SJSA1 (cell line): ENCODE results near the gene CHN2. TPM values are rescaled to one million over a fixed set of nuclear protein-coding genes. Genes with fewer than 3 reads are reported as not detected.

Experiments
- DNase-seq, 2 experiments: peaks; one replicate each; pipeline ENCODE4 v3.0.0-alpha.2; 2015 to 2020; ENCODE audit warnings: low spot score in 2 of 2, low read depth in 1 of 2
- H3K27ac ChIP-seq: fragments of 250-450 bp; sonication (Bioruptor Pico); 2 replicates; pipeline ENCODE4 v1.5.1; 2020; ENCODE audit warnings: mild to moderate bottlenecking, moderate library complexity
- H3K27me3 ChIP-seq: fragments of 250-450 bp; sonication (Bioruptor Pico); replicated peaks from 2 replicates; pipeline ENCODE4 v1.5.1; 2020; ENCODE audit warnings: mild to moderate bottlenecking, moderate library complexity
- H3K36me3 ChIP-seq: fragments of 250-450 bp; sonication (Bioruptor Pico); 2 replicates; pipeline ENCODE4 v1.5.1; 2020; ENCODE audit warnings: mild to moderate bottlenecking
- H3K4me1 ChIP-seq: fragments of 250-450 bp; sonication (Bioruptor Pico); replicated peaks from 2 replicates; pipeline ENCODE4 v1.6.1; 2021; ENCODE audit warnings: mild to moderate bottlenecking
- H3K4me3 ChIP-seq: fragments of 250-450 bp; sonication (Bioruptor Pico); 2 replicates; pipeline ENCODE4 v1.5.1; 2020; ENCODE audit warnings: mild to moderate bottlenecking
- H3K9me3 ChIP-seq: fragments of 250-450 bp; sonication (Bioruptor Pico); replicated peaks from 2 replicates; pipeline ENCODE4 v1.5.1; 2020; ENCODE audit warnings: mild to moderate bottlenecking
- total RNA-seq: library from RNA; depleted of rRNA; stranded (reverse); fragments of >200 nt; shearing (Covaris generic); gene quantifications from 2 replicates; pipeline ENCODE4 v1.2.3, GENCODE V29; 2014

CHN2 gene
- total RNA-seq, 1 experiment from 2014 or later: 0.21 TPM

- Histone ChIP-seq H3K9me3 (no peaks in the 10 kb centered on the region), H3K4me1 (peaks cover 11% of the 10 kb centered on the region), H3K27me3 (peaks cover 12% of the 10 kb centered on the region), H3K27ac (no peak overlapping the region), H3K36me3 (no peaks in the 10 kb centered on the region), H3K4me3 (no peak overlapping the region)
- no peak for DNase-seq
Observed at GRCh38 chr7:29346231-29346978, 151.8 kb downstream of the CHN2 start.

DNA sequence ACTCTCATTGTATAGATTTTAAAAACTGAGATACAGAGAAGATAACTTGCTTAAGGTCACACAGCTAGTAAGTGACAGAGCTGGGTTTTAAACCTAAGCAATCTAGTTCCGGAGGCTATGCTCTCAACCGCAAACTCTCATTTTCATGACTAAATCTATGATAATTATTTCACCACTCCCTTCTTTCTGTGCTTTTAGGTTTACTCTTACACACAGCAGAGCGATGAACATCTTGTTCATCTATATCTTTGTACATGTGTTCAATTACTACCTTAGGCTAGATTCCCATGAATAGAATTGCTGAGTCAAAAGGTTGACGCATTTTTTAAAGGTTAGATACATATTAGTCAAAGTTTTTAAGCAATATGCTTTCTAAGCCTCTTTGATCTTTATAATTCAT lies 154.8 kb downstream of the CHN2 start:
- H3K9me3 ChIP-seq: no peaks in the 10 kb centered on the region
- H3K27ac ChIP-seq: no peak overlapping the region
- DNase-seq: no peak
- H3K4me1 ChIP-seq: no peaks in the 10 kb centered on the region
- peaks cover 12% of the 10 kb centered on the region for H3K27me3 ChIP-seq
- no peaks in the 10 kb centered on the region for H3K36me3 ChIP-seq
- no peak overlapping the region for H3K4me3 ChIP-seq

- H3K27me3 ChIP-seq: peaks cover 12% of the 10 kb centered on the region
- H3K4me3 ChIP-seq: no peak overlapping the region
- DNase-seq: no peak
- no peak overlapping the region for H3K27ac ChIP-seq
- H3K9me3 ChIP-seq: no peaks in the 10 kb centered on the region
- H3K4me1 ChIP-seq: no peaks in the 10 kb centered on the region
- no peaks in the 10 kb centered on the region for H3K36me3 ChIP-seq
Observed at GRCh38 chr7:29350351-29350750, 155.8 kb downstream of the CHN2 start.

- Histone ChIP-seq H3K36me3 (no peaks in the 10 kb centered on the region), H3K9me3 (no peaks in the 10 kb centered on the region)
Observed at GRCh38 chr7:29352041-29352440, 157.5 kb downstream of the CHN2 start.

GRCh38 chr7:29353810-29354209 lies 159.2 kb downstream of the CHN2 start:
- Histone ChIP-seq H3K27ac (no peak overlapping the region), H3K4me1 (no peaks in the 10 kb centered on the region), H3K9me3 (no peaks in the 10 kb centered on the region), H3K27me3 (peaks cover 7% of the 10 kb centered on the region), H3K4me3 (no peak overlapping the region), H3K36me3 (no peaks in the 10 kb centered on the region)
- DNase-seq: no peak

More at GRCh38 chr7:29352041-29352440, 157.5 kb downstream of the CHN2 start:
- Histone ChIP-seq H3K27ac (no peak overlapping the region), H3K4me1 (no peaks in the 10 kb centered on the region), H3K27me3 (peaks cover 12% of the 10 kb centered on the region), H3K4me3 (no peak overlapping the region)
- no peak for DNase-seq

- Histone ChIP-seq H3K4me1 (peaks cover under 1% of the 10 kb centered on the region), H3K27ac (no peak overlapping the region), H3K4me3 (no peak overlapping the region), H3K9me3 (no peaks in the 10 kb centered on the region), H3K36me3 (no peaks in the 10 kb centered on the region), H3K27me3 (peaks cover 3% of the 10 kb centered on the region; the same call in 1 of the 2 replicates)
- DNase-seq: no peak
Observed at GRCh38 chr7:29354340-29354739, 159.8 kb downstream of the CHN2 start.

- Histone ChIP-seq H3K27me3 (no peaks in the 10 kb centered on the region), H3K27ac (no peak overlapping the region), H3K36me3 (no peaks in the 10 kb centered on the region), H3K4me1 (peaks cover 11% of the 10 kb centered on the region), H3K9me3 (no peaks in the 10 kb centered on the region), H3K4me3 (no peak overlapping the region)
- DNase-seq: no peak
Observed at GRCh38 chr7:29355388-29355787, 160.8 kb downstream of the CHN2 start.

GRCh38 chr7:29356631-29357030 lies 162.1 kb downstream of the CHN2 start:
- DNase-seq: no peak
- Histone ChIP-seq H3K4me1 (peaks cover 24% of the 10 kb centered on the region), H3K27me3 (no peaks in the 10 kb centered on the region), H3K9me3 (no peaks in the 10 kb centered on the region), H3K27ac (no peak overlapping the region), H3K36me3 (no peaks in the 10 kb centered on the region), H3K4me3 (no peak overlapping the region)

- DNase-seq: no peak
- H3K27ac ChIP-seq: peak overlapping the region; percentile 87
- no peaks in the 10 kb centered on the region for H3K27me3 ChIP-seq
- no peak overlapping the region for H3K4me3 ChIP-seq
- peaks cover 25% of the 10 kb centered on the region for H3K4me1 ChIP-seq
- H3K36me3 ChIP-seq: no peaks in the 10 kb centered on the region
- H3K9me3 ChIP-seq: no peaks in the 10 kb centered on the region
Observed at GRCh38 chr7:29359482-29360093, 165.0 kb downstream of the CHN2 start.

GRCh38 chr7:29360633-29361625 lies 166.4 kb downstream of the CHN2 start:
- Histone ChIP-seq H3K27me3 (no peaks in the 10 kb centered on the region), H3K4me1 (peaks cover 25% of the 10 kb centered on the region), H3K36me3 (no peaks in the 10 kb centered on the region), H3K9me3 (no peaks in the 10 kb centered on the region), H3K4me3 (no peak overlapping the region), H3K27ac (peak overlapping the region; percentile 87)
- DNase-seq: peak; percentile 89 to 92

DNA sequence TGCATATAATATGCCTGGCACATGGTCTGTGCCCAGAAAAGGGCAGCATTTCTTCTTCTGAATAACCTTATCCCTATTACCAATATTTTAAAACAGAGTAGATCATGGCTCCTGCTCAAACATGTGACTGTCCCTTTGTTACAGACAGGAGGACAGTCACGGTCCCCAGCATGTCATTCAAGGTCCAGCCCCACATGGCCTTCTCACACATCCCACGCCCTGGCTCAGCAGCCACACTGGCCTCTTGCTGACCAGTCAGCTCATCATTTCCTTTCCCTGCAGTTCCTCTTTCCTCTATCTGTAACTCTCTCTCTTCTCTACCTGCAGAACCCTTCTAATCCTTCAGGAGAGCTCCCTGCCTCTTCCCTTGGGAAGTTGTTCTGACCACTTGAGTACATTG lies 167.8 kb downstream of the CHN2 start:
- no peak for DNase-seq
- Histone ChIP-seq H3K27me3 (no peaks in the 10 kb centered on the region), H3K4me1 (peaks cover 25% of the 10 kb centered on the region)

DNA sequence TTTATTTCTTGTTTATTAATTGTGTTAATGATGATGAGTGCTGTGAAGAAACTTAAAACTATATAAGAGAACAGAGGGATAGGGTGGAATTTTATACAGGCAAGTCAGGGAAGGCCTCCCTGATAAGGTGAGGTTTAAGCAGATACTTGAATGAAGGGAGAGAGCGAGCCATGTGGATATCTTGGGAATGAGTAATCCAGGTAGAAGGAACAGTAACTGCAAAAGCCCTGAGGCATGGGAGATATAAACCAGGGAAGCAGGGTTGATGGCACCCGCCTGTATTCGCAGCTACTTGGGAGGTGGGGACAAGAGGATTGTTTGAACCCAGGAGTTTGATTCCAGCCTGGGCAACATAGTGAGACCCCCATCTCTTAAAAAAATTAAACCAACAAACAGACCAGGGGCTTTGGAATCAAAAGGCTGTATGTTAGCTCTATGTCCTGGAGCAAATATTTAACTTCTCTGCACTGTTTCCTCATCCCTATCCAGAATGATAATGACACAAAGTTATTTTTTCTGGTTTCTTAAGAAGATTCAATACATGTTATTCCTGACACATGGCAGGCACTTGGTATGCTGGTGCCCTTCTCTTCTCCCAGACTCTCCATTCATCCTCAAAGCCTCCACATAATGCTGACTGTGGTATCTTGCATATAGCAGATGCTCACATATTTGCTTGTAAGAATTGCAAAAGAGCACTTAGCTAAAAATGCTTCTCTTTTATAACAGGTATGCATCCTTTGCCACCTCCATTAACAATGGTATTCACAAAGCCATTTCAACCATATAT lies 169.3 kb downstream of the CHN2 start:
- no peaks in the 10 kb centered on the region for H3K27me3 ChIP-seq
- no peak for DNase-seq
- no peak overlapping the region for H3K27ac ChIP-seq
- peaks cover 25% of the 10 kb centered on the region for H3K4me1 ChIP-seq
- no peaks in the 10 kb centered on the region for H3K36me3 ChIP-seq
- no peaks in the 10 kb centered on the region for H3K9me3 ChIP-seq
- H3K4me3 ChIP-seq: no peak overlapping the region

More for the DNA sequence above, 167.8 kb downstream of the CHN2 start:
- Histone ChIP-seq H3K9me3 (no peaks in the 10 kb centered on the region), H3K36me3 (no peaks in the 10 kb centered on the region), H3K27ac (no peak overlapping the region), H3K4me3 (no peak overlapping the region)

- no peaks in the 10 kb centered on the region for H3K27me3 ChIP-seq
- peaks cover 21% of the 10 kb centered on the region for H3K4me1 ChIP-seq
- no peak overlapping the region for H3K4me3 ChIP-seq
Observed at GRCh38 chr7:29364661-29365060, 170.1 kb downstream of the CHN2 start.

More at GRCh38 chr7:29364661-29365060, 170.1 kb downstream of the CHN2 start:
- DNase-seq: no peak
- Histone ChIP-seq H3K9me3 (no peaks in the 10 kb centered on the region), H3K36me3 (no peaks in the 10 kb centered on the region), H3K27ac (no peak overlapping the region)
